K562 treated with DMSO at 1 percent for 48 hours (cell line): Measurements from ENCODE around the gene MRPL57. TPM values are rescaled to one million over a fixed set of nuclear protein-coding genes. Genes with fewer than 3 reads are reported as not detected.

Experiments
- total RNA-seq: library from RNA; unstranded; fragments of 300-600 nt; gene quantifications from 2 replicates; pipeline ENCODE4 v1.2.3, GENCODE V29; 2022; ENCODE audit warnings: low replicate concordance; ENCODE audit errors: extremely low read depth

The MRPL57 gene
- not detected in 2 replicates for total RNA-seq

GRCh38 chr13:21176215-21176981, at the start of gene MRPL57, which contains the start of gene SKA3:
MRPL57 (plus strand) TSS chr13:21176658; CDS start chr13:21176917, 259 bp downstream.
SKA3 (minus strand) TSS chr13:21176552; CDS start chr13:21176477, 75 bp downstream.

Other genes with a start within 250 kb of the MRPL57 start
- gene LATS2, start 115.1 kb upstream of the MRPL57 start, total RNA-seq = not detected in 2 replicates
- gene SAP18, start 36.5 kb upstream of the MRPL57 start, total RNA-seq = not detected in 2 replicates
- gene SKA3, start 106 bp upstream of the MRPL57 start, total RNA-seq = not detected in 2 replicates